Mesothelial cell of epicardium (in vitro differentiated cells): Measurements from ENCODE around the gene SMARCC1. TPM values are rescaled to one million over a fixed set of nuclear protein-coding genes. Genes with fewer than 3 reads are reported as not detected.

ENCODE experiments used
- DNase-seq, 2 experiments: peaks; one replicate each; pipeline ENCODE4 v3.0.0; 2021; ENCODE audit warnings: low spot score in 2 of 2; ENCODE audit not compliant: unreplicated experiment in 2 of 2
- H3K27ac Mint-ChIP-seq: 2 replicates; pipeline ENCODE4 v1.8.0; 2021; ENCODE audit warnings: mixed read lengths
- H3K27me3 Mint-ChIP-seq: 2 replicates; pipeline ENCODE4 v1.8.0; 2021; ENCODE audit warnings: low read depth, mixed read lengths
- H3K36me3 Mint-ChIP-seq: 2 replicates; pipeline ENCODE4 v1.8.0; 2021; ENCODE audit warnings: mixed read lengths
- H3K4me1 Mint-ChIP-seq: 2 replicates; pipeline ENCODE4 v1.8.0; 2021; ENCODE audit warnings: mixed read lengths
- H3K4me3 Mint-ChIP-seq: 2 replicates; pipeline ENCODE4 v1.8.0; 2021; ENCODE audit warnings: mild to moderate bottlenecking, moderate library complexity, mixed read lengths
- H3K9me3 Mint-ChIP-seq: 2 replicates; pipeline ENCODE4 v1.8.0; 2021; ENCODE audit warnings: mixed read lengths
- total RNA-seq: library from RNA; stranded (reverse); gene quantifications from 3 replicates; pipeline ENCODE4 v1.2.1, GENCODE V29; 2021
- TF ChIP-seq, protein P1 (sequence below): fragments of 200-600 bp; sonication (generic); IDR thresholded peaks from one replicate; pipeline ENCODE4 v1.5.0; 2021; ENCODE audit warnings: antibody characterized with exemption; ENCODE audit not compliant: unreplicated experiment

Gene SMARCC1
- total RNA-seq, 1 donor from 2014 or later = 215 TPM

DNA sequence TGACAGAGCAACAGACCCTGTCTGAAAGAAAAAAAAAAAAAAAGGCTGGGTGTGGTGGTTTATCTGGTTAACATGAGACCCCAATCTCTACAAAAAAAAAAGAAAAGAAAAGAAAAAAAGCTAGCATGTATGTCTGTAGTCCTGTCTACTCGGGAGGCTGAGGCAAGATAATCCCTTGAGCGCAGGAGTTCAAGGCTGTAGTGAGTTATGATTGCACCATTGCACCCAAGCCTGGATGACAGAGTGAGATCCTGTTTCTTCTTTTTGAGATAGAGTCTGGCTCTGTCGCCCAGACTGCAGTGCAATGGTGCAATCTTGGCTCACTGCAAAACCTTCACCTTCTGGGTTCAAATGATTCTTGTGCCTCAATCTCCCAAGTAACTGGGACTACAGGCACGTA is 12.9 kb upstream of the SMARCC1 start:
- H3K27ac Mint-ChIP-seq = no peak overlapping the region
- H3K4me3 Mint-ChIP-seq = no peak overlapping the region
- peaks cover 6% of the 10 kb centered on the region for H3K9me3 Mint-ChIP-seq
- TF ChIP-seq, protein P1, sequence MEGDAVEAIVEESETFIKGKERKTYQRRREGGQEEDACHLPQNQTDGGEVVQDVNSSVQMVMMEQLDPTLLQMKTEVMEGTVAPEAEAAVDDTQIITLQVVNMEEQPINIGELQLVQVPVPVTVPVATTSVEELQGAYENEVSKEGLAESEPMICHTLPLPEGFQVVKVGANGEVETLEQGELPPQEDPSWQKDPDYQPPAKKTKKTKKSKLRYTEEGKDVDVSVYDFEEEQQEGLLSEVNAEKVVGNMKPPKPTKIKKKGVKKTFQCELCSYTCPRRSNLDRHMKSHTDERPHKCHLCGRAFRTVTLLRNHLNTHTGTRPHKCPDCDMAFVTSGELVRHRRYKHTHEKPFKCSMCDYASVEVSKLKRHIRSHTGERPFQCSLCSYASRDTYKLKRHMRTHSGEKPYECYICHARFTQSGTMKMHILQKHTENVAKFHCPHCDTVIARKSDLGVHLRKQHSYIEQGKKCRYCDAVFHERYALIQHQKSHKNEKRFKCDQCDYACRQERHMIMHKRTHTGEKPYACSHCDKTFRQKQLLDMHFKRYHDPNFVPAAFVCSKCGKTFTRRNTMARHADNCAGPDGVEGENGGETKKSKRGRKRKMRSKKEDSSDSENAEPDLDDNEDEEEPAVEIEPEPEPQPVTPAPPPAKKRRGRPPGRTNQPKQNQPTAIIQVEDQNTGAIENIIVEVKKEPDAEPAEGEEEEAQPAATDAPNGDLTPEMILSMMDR = no peak
- no peak for DNase-seq
- H3K36me3 Mint-ChIP-seq = no peaks in the 10 kb centered on the region
- no peaks in the 10 kb centered on the region for H3K27me3 Mint-ChIP-seq
- H3K4me1 Mint-ChIP-seq = no peaks in the 10 kb centered on the region

DNA sequence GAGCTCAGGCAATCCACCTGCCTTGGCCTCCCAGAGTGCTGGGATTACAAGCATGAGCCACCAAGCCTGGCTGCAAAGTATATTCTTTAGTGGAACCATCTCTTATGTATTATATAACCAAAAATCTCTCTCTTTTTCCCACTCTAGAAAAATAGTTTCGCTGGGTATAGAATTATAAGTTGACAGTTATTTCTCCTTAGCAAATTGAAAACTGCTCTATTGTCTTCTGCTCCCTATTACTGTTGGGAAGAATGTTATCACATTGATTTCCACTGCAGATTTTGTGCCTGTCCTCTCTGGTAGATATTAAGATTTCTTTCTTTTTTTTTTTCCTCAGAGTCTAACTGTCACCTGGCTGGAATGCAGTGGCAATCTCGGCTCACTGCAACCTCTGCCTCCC is 11.0 kb upstream of the SMARCC1 start:
- TF ChIP-seq, protein P1 = no peak
- DNase-seq = no peak
- H3K36me3 Mint-ChIP-seq = no peaks in the 10 kb centered on the region
- H3K4me1 Mint-ChIP-seq = no peaks in the 10 kb centered on the region
- H3K27ac Mint-ChIP-seq = no peak overlapping the region
- H3K9me3 Mint-ChIP-seq = peaks cover 6% of the 10 kb centered on the region
- no peaks in the 10 kb centered on the region for H3K27me3 Mint-ChIP-seq
- no peak overlapping the region for H3K4me3 Mint-ChIP-seq

DNA sequence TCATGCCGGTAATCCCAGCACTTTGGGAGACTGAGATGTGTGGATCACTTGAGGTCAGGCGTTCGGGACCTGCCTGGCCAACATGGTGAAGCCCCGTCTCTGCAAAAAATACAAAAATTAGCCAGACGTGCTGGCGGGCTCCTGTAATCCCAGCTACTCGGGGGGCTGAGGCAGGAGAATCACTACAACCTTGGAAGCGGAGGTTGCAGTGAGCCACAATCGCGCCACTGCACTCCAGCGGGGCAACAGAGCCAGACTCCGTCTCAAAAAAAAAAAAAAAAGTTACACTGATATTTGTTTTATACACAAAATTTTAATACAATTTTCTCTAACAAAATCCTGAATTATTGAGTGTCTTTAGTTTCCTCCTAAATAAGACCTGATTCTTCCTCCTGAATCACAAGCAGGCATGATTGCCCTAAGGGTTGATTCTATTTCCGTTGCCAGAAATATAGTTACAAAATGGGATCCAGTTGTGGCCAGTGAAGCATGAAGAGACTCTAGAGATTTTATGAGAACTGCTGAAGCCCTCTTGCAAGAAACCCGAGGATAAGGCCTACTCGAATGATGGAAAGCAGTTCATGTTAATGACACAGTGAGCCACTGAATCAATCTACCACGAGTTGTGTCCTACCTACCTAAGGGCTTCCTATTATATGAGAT is 9.6 kb upstream of the SMARCC1 start:
- Mint-ChIP-seq H3K4me1 (no peaks in the 10 kb centered on the region), H3K36me3 (no peaks in the 10 kb centered on the region), H3K9me3 (peaks cover 6% of the 10 kb centered on the region), H3K4me3 (no peak overlapping the region), H3K27ac (no peak overlapping the region), H3K27me3 (no peaks in the 10 kb centered on the region)
- TF ChIP-seq, protein P1 = no peak
- no peak for DNase-seq

DNA sequence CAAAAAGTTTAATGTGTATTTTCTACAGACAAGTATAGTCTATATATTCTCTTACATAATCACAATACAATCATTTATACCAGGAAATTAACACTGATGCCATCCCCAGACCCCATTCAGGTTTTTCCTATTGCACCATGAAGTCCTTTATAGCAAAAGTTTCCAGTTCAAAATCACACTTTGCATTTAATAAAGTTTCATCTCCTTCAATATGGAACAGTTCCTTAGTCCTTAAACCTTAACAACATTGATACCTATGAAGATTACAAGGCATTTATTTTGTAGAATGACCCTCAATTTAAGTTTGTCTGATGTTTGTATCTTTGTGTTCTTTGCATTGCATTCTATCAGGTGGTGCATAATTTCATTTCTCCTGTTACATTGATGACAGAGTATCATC is 2.0 kb upstream of the SMARCC1 start:
- Mint-ChIP-seq H3K27me3 (no peaks in the 10 kb centered on the region), H3K4me3 (no peak overlapping the region), H3K9me3 (no peaks in the 10 kb centered on the region), H3K36me3 (no peaks in the 10 kb centered on the region), H3K4me1 (peaks cover 21% of the 10 kb centered on the region), H3K27ac (peak overlapping the region; percentile 4)
- TF ChIP-seq, protein P1 = no peak
- no peak for DNase-seq

DNA sequence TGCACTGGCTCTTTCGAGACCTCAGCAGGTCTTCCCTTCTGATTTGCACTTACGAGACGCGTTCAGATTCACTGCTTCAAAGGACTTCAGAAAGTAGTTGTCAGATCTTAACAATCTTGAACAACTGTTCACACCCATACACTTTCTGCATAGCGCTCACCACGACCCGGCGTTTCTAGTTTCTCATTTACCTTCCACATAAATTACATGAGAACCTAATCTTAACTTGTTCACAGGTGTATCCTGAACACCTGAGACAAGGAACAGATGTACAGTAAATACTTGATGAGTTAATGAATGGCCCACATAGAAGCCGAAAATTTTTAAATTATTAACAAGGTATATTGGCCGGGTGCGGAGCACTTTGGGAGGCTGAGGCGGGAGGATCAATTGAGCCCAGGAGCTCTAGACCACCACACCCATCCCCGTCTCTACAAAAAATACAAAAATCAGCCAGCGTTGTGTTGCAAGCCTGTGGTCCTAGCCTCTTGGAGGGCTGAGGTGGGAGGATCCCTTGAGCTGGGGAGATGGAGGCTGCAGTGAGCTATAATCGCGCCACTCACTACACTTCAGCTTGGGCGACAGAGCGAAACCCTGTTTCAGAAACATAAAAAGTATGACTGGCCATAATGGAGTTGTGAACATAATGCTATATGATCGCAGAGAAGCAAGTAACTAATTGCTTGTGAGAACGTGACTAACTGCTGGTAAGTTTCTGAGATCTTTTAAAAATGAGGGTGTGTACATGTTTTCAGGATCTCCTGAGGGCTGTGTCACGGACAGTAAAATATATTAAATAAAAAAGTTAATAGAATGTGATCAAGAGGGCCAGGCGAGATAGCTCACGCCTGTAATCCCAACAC is 984 bp upstream of the SMARCC1 start:
- Mint-ChIP-seq H3K9me3 (no peaks in the 10 kb centered on the region), H3K4me1 (peaks cover 21% of the 10 kb centered on the region), H3K4me3 (peak overlapping the region; percentile 93), H3K27ac (peak overlapping the region; percentile 100), H3K27me3 (no peaks in the 10 kb centered on the region), H3K36me3 (no peaks in the 10 kb centered on the region)
- DNase-seq = no peak
- TF ChIP-seq, protein P1 = no peak
